OCI-LY3 (cell line): ENCODE data around the gene ESCO1.

Experiments
- EZH2phosphoT487 ChIP-seq: fragments of 200-600 bp; shearing (Covaris generic); IDR thresholded peaks from 2 replicates; pipeline ENCODE4 v1.6.1; 2018; ENCODE audit warnings: antibody characterized with exemption, mixed run types, low read depth
- TF ChIP-seq, protein P1 (sequence below): fragments of 200-600, 300-600 bp; sonication (generic); IDR thresholded peaks from 2 replicates; pipeline ENCODE4 v1.5.1; 2014; ENCODE audit warnings: antibody characterized with exemption, low read length, low read depth

DNA sequence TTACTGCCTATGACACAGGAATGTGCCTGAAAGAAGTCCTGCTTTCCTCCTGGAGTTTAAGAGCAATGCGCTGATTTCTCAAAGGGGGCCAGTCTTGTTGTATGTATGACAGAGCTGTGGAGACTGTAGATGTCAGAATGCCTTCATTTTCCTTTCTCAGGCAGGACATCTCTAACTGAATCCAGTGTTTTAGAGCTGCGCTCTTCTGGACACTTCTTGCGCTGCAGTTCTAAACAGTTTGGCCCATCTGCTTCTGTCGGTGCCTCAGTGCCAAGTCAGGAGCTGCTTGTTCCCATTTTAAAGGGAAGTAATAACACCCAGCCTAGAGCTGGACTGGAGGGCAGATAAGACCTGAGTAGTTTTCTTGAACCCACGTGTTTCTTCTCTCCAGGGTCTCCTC is 91.4 kb downstream of the ESCO1 start:
- TF ChIP-seq, protein P1, sequence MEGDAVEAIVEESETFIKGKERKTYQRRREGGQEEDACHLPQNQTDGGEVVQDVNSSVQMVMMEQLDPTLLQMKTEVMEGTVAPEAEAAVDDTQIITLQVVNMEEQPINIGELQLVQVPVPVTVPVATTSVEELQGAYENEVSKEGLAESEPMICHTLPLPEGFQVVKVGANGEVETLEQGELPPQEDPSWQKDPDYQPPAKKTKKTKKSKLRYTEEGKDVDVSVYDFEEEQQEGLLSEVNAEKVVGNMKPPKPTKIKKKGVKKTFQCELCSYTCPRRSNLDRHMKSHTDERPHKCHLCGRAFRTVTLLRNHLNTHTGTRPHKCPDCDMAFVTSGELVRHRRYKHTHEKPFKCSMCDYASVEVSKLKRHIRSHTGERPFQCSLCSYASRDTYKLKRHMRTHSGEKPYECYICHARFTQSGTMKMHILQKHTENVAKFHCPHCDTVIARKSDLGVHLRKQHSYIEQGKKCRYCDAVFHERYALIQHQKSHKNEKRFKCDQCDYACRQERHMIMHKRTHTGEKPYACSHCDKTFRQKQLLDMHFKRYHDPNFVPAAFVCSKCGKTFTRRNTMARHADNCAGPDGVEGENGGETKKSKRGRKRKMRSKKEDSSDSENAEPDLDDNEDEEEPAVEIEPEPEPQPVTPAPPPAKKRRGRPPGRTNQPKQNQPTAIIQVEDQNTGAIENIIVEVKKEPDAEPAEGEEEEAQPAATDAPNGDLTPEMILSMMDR: no peak
- no peak for TF ChIP-seq EZH2phosphoT487
